T-helper 22 cell (primary cell): ENCODE results near the gene ESR1.
"Not testable (repeated sequence)": the region's sequence is repeated elsewhere in the genome, so short reads cannot be mapped to it uniquely, and the experiment has no call there.

ENCODE experiments used
- DNase-seq: peaks from one replicate; pipeline ENCODE4 v3.0.0-alpha.2; 2020; ENCODE audit warnings: low read depth

Gene ESR1

DNA sequence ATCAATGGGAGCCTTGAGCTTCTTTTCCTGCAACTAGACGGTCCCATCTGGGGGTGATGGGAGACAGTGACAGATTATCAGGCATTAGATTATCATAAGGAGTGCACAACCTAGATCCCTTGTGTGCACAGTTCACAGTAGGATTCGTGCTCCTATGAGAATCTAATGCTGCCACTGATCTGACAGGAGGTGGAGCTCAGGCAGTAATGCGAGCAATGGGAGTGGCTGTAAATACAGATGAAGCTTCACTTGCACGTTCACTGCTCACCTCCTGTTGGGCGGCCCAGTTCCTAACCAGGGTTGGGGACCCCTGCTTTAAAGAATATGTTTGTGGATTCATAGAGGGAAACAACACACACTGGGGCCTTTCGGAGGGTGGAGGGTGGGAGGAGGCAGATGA is 180.7 kb downstream of the ESR1 start:
- not testable (repeated sequence) for DNase-seq

DNA sequence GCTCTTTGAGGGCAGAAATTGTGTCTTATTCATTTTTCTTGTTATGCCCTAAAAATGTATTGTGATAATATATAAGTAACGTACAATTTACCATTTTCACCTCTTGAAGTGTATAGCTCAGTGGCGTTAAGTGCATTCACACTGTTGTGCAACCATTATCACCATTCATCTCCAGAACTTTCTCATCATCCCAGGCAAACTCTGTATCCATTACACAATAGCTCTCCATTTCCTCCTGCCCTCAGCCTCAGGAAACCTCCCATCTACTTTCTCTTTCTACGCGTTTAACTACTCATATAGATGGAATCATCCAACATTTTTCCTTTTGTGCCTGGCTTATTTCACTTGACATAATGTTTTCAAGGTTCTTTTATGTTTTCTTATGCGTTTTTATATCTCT is 184.6 kb downstream of the ESR1 start:
- DNase-seq, result no peak

DNA sequence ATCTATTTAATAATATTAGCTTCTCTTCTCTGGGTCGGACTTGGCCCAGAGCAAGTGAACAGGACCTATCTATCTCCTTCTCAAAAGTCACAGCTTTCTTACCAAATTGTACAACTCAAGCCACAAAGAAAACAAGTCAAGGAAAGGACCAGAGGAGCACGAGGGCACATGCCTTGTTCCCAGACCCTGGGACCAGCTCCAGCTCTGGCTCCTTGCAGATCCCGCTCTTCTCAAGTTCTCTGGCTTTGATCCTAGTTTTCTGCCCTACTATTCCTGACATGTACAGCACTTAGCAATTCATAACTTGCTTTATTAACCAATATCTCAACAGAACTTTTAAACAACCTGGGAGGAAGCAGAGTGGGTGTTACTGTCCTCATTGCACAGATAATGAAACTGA is 185.9 kb downstream of the ESR1 start:
- no peak for DNase-seq

DNA sequence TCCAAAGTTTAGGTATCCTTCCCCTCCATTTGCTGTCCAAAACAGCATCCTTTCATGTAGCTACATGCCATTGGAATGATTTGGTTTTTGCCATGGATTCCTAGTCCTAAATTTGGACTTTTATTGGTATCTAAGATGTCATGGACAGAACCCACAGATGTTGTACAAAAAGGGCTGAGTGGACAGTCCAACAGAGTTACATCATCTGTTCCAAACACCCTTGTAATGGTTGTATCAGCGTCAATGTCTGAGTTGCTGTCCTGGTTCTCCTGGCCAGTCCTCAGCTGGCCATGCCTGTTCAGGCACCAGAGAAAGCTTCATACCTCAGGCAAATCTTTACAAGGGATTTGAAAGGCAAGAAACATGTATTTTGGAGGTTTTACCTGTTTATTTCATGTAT is 191.3 kb downstream of the ESR1 start:
- DNase-seq, result no peak

DNA sequence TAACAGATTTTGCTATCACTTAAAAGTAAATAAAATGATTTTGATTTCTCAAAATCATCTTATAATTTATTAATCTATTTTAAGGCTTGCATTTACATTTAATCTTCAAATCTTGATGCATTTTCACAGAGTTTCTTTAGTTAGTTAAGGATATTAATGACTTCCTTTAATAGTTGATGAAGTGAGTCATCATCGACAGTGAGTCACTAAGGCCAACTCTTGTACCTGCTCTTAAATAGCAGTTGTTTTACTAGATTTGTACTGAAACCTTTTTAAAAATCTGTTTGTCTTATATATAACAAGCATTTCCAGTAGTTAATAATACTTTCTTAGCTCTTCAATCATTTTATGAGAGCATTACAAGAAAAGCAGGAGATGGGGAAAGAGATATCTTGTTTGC is 191.7 kb downstream of the ESR1 start:
- DNase-seq, result no peak

DNA sequence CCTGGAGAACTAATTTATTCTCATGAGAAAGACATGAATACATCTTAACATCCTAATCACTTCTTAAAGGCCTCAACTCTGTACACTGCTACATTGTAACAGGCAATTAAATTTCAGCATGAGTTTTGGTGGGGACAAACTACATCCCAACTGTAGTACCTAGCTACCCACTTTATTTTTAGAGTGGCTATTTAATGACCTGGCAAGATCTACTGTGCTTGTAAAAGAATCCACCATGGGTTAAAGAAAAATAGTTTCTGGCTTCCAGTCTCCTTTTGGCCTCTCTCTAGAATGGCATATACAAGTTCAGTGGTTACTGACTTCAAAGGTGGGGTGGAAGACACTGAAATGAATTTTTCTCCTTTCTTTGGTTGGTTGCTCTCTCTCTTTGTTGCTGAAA is 193.9 kb downstream of the ESR1 start:
- DNase-seq, result no peak

DNA sequence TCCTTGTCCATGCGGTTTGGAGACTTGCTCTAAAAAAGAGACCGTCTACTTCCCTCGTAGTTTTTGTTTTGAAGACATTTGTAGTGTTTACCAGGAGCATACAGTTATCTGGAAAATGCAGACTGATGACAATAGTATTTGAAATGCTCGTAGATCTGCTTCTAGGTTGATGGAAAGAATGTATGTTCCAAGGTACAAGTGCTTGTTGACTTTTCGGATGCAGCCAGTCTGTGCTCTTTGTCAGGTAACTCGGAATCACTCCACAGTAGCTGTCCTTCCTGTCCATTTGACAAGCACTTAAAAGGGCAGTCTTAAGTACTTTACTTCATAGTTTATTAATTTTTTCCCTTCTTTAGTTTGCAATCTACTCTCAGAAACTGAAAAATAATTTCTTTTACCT is 194.8 kb downstream of the ESR1 start:
- DNase-seq, result no peak

DNA sequence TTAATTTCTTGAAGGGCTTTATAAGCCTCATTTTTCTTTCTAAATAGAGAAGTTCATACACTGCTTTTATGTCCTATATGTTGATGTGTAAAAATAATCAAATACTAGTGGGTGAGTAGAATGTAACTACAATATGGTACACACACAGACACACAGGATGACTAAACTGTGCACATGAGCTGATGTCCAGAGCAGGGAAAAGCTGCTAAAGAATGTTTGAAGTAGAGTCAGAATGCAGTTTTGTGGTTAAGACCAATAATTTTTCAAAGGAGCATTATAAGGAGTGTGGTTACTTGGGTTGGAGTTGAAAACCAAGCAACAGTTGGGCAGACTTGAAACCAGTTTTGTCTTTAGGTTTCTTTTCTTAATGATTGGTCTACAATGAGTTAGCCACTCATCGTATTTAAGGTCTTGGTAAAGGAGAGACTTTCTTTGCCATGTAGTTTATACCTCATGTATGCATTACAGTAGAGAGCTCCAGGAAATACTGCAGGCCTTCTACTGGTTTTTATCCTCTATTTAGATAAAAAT is 196.6 kb downstream of the ESR1 start:
- DNase-seq, result no peak

DNA sequence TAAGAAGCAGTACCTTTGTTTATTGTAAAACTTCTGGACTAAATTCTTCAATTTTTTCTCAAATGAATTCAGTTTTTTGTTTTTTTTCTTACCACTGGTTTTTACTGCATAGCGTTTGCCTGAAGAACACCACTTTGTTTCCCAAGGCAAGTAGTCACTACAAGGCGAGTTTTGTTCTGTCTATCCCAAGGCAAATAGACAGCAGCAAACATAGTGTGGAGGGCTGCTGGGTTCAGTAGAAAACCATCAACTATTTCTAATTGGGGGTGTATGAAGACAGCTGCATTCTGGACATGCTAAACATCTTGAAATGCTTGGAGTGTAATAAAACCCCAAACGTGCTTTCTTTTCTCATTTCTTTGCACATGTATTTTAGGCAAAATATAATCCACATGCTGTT is 197.4 kb downstream of the ESR1 start:
- DNase-seq, result no peak

DNA sequence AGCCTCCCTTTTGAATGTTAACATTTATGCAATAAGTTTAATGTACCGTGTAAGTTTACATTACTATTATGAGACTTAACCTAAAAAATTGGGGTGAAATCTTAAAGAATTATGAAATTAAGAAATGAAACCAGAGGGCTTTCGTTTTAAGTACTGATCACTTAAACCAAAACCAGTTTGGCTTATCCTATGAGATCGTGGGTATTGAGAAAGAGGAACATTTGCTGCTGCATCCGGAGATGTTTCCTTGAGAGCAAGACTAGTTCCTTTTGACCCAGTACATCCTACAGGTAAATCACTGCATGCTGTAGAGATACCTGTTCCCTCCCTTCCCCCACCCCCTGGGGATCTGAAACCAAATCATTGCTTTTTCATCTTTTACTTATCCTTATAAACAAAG is 201.3 kb downstream of the ESR1 start:
- DNase-seq, result no peak

DNA sequence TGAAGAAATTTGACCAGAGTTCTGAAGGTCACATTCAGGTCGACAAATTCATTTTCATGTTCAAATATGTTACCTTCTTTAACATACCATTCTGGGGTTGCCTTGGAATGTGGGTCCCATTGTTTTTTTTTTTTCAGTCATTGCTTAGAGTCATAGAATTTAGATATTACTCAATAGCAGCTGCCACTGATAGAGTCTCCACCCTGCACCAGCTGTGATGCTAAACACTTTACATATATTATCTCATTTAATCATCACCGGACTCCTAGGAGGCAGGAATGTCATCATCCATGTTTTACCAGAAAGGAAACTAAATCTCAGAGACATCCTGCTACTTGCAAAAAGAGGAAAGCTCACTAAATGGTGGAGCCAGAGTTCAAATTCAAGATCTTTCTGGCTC is 204.7 kb downstream of the ESR1 start:
- DNase-seq, result no peak

DNA sequence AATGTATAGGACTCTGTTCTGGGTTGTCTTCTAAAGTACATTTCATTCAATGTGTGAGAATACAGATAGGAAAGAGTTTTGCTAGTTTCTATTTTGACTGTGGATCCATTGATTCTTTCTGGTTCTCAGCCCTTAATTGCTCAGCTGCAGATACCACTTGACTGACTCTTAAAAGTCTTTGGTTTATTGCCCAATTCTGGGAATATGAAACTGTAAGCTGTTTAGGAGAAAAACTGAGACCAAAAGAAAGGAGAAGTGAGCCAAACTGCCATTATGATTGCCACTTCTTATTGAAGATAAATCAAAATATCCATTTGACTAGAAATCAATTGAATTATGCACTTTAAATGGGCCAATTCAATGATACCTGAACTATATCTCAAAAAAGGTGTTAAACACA is 211.4 kb downstream of the ESR1 start:
- no peak for DNase-seq

DNA sequence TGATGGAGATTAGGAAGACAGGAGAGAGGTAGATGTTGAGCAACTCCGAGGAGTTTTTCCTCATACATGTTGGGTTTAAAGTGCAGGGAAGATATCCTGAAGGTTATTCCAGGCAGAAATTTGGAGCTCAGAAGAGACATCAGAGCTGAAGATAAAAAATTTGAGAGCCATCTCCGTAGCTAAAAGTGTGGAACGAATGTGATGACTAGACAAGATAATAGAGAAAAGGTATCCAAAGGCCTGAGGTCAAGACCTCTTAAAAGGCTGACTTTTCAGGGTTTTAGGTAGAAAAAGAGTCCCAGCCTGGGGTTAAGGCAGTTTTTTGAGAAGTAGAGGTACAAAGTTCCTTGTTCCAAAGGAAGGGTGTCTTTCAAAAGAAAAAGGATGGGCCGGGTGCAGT is 214.8 kb downstream of the ESR1 start:
- no peak for DNase-seq

DNA sequence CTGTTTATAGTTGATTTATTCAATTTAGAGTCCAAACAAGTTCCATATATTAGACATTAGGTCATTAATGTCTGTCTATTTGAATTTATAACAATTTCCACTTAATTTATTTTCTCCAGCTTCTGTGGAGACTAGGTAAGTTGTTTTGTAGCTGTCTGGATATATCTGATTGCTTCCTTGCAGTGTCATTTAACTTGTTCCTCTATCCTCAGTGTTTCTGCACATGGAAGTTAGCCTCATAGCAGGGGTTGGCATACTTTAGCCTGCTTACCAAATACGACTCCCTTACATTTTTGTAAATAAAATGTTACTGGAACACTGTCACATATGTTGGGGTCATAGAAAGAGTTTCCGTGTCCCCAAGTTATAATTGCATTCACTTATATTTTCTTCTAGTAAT is 216.1 kb downstream of the ESR1 start:
- DNase-seq, result no peak

DNA sequence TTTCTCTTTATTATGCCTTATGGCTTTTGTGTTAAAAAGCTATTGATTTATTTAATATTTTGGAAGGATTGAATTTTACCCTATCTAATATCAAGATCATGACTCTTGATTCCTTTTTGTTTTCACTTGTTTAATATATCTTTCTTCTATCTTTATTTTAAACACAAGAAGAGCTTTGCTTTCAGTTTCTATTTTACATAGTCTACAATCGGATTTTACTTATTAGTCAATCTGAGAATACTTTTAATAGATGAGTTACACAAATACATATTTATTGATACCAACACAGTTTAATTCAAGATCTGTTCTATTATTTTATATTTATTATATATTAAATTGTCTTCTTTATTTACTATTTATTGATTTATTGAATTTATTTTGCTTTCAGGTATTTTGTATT is 218.8 kb downstream of the ESR1 start:
- DNase-seq, result no peak

DNA sequence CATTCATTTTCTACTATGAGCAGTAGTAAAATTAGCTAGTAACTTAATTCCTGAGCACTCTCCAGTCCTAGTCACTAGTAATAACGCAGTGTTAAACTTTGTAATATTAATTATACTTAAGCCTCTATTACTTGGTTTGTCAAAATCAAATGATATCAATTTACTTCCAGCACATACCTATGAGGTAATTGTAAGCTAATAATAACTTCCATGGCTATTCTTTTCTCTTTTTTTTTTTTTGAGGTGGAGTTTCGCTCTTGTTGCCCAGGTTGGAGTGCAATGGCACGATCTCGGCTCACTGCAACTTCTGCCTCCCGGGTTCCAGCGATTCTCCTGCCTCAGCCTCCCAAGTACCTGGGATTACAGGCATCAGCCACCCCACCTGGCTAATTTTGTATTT is 219.3 kb downstream of the ESR1 start:
- not testable (repeated sequence) for DNase-seq

DNA sequence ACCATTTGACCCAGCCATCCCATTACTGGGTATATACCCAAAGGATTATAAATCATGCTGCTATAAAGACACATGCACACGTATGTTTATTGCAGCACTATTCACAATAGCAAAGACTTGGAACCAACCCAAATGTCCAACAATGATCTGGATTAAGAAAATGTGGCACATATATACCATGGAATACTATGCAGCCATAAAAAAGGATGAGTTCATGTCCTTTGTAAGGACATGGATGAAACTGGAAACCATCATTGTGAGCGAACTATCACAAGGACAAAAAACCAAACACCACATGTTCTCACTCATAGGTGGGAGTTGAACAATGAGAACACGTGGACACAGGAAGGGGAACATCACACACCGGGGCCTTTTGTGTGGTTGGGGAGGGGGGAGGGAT is 226.3 kb downstream of the ESR1 start:
- DNase-seq, result not testable (repeated sequence)

DNA sequence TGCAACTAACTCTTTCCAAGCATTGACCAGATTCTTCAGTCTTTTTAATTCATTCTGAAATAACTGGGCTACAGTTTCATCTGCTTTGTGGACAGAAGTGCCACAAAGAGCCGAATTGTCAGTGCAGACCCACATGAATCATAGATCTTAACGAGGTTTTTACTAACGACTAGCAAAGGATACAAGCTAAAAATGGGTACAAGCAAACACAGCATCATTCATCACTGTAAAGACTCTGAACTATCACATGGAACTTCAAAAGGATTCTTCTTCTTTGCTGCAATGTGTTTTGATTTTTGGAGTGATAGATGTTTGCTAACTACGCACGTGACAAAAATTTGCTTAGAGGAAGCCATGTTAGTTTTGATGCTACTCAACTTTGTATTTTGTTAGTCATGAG is 227.1 kb downstream of the ESR1 start:
- no peak for DNase-seq

DNA sequence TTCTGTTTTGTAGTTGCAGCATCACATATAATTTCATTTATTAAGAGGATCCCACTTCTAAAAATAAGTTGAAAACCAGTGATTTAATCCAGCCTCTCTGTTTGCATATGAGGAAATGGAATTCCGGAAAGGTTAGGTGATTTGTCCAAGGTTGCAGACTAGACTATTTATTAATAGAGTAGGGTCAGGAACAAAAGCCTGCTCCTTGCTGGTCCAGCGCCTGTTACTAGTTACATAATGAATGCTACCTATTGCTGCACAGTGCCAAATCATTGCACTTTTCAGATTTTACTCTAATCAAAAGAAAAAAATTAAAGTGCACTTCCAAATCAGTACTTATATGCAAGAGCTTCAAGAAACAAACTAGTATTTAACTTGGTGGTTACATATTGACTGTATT is 238.6 kb downstream of the ESR1 start:
- DNase-seq, result no peak

DNA sequence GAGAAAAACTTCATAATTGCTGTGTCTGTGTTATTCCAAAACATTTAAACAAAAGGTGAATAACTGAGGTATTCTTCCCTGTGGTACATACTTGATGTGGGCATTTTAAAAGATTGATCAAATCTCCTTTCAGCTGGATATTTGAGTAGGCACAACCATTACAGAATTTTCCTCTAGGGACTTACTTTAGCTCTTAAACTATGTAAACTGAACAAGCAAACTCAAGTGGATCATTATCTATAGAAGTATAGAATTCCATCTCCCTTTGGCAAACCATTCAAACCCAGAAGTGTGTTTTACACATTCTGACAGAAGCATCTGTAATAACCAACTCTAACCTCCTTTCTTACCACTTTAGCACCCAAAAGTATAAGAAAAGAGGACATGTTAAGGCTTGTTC is 241.4 kb downstream of the ESR1 start:
- DNase-seq, result no peak

DNA sequence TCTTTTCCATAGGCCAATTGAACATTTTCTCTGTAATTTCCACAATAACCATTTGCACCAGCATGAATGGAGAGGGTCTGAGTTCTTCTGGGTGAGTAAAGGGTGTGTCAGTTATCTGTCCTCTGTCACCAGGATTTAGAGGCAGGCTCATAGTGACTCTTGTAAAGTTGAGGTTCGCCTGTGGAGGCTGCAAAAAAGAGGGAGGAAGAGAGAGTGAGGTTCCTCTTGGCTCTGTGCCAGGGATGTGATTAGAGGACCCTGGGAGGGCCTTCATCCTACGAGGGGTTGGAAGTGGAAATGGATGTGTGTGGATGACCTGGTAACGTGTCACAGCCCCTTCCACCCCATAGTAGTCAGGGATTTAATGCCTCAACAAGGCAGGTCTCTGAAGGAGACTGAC is 242.0 kb downstream of the ESR1 start:
- DNase-seq, result no peak

DNA sequence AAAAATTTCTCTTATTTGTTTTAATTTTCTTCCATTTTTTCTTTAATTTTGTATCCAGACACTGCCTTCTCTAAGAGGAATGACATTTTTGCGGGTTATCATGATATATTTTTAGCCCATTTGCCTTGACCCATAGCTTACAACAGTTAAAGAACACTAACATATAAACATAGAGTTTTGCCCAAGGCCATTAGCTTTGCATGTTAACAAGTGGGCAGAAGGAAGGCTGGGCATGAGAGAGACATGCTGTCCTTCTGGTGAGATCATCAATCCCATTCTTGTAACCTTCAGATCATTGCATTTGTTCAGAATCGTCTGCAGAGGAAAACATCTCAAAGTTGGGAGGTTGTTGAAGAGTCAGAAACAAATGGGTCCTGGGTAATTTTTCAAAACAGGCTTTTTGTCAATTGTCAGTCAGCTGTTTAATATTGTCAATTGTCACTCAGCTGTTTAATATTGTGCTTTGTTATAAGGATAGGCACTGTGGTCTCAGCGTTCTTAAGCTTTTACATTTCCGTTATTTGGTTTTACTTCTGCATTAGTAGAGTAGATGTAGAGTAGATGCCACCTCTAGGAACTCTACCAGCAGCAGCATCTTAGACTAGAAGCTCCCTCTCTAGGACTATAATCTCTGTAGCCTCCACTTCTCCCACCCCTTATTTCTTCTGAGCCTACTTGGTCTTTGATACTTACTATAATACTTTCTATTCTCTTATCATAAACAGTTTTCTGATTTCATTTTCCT is 243.1 kb downstream of the ESR1 start:
- no peak for DNase-seq

DNA sequence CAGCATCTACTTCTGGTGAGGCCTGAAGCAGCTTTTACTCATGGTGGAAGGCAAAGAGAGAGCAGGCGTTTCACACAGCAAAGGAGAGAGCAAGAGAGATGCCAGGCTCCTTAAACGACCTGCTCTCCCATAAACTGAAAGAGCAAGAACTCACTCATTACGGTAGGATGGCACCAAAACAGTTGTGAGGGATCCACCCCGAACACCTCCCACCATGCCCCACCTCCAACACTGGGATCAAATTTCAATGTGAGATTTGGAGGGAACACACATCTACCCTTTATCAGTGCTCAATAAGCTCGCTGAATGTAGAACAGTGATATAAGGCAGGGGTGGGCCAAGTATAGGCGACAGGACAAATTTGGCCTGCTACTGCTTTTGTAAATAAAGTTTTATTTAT is 244.6 kb downstream of the ESR1 start:
- no peak for DNase-seq

DNA sequence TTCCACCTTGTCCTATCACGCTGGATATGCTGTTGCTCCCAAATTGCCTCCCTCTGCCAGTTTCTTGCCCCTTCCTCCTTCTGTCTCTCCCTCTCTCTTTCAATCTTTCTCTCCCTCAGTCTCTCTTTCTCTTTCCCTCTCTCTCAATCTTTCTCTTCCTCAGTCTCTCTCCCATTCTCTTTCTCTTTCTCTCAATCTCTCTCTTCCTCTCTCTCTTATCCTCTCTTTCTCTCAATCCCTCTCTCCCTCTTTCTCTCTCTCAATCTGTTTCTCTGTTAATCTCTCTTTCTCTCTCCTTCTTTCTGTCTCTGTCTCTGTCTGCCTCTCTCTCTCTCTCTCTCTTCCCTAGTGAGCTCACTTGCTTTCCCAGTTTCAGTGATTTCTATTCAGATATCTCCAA is 245.8 kb downstream of the ESR1 start:
- DNase-seq, result no peak
